ENCODE measurements around the gene CLEC4A.
A peak's percentile ranks its signal among the peaks of the same experiment; 100 is the strongest.
"Not testable (repeated sequence)": the region's sequence is repeated elsewhere in the genome, so short reads cannot be mapped to it uniquely, and the experiment has no call there.

Gene CLEC4A

DNA sequence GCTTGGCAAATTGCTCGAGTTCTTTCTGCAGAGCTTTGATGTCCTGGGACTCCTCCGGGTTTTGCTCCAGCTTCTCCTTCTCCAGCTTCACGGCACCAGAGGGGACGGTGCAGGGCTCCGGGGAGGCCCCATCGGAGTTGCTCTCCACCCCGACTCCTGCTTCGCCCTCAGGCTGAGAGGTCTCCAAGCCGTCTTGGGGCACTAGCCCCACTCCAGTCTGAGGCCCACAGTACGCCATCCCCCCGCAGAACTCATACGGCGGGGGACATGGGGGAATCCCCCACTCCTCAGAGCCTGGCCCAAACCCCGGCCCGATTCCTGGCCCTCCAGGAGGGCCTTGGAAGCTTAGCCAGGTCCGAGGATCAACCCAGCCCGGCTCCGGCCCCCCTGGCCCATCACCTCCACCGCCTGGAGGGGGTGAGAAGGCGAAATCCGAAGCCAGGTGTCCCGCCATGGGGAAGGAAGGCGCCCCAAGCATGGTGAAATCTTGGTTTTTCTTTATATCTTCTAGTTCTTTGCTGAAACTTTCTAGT lies 11.0 kb downstream of the CLEC4A start:
- not testable (repeated sequence) for DNase-seq

GRCh38 chr12:8141647-8142046 lies 18.2 kb downstream of the CLEC4A start:
- DNase-seq: not testable (repeated sequence)

GRCh38 chr12:8143261-8143660 lies 19.8 kb downstream of the CLEC4A start:
- DNase-seq: no peak

DNA sequence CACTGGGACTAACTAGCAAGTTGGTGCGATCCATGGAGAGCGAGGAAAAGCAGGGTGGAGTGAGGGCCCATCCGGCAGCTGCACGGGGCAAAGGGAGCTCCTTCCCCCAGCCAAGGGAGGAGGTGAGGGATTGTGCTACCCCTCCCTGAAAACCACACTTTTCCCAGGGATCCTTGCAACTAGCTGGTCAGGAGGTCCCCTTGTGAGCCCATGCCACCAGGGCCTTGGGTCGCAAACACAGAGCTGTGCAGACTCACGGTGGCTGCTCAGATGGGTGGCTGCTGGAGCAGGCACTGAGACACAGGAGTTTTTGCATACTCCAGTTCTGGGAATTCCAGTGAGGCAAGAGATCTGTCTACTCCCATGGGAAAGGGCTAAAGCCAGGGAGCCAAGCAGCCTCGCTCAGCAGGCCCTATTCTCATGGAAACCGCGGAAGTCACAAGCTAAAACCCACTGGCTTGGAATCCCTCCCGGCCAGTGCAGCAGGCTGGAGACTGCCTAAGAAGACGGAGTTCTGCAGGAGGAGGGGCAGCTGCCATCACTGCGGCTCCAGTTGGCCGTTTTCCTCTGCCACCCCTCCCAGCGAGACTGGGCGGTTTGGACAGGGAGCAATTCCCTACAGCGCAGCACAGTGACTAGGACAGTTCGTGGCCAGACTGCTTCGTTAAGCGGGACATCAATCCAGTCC lies 22.5 kb downstream of the CLEC4A start:
- no peak for DNase-seq

- DNase-seq: no peak
These were observed 23.0 kb downstream of the CLEC4A start for GRCh38 chr12:8146442-8146771.

DNA sequence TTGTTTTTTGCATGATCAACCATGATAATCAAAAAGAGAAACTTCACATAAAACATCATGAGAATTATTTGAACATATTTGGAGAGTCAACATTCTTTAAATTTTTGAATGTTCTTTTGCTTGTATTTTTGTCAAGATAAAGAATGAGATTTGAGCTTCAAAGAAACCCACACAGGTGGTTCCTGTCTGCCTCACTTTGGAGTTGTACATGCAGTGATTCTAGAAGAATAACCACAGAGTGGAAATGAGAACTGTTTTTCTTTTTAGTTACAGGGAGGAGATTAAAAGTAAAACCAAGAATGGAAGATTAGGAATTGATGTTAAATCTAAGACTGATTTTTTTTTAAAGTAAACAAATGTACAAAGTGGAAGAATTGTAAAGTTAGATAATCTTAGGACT lies 31.1 kb downstream of the CLEC4A start:
- peak in 3 of 6 experiments; percentile 48 to 60 (median 57) for DNase-seq

GRCh38 chr12:8156416-8156815 lies 33.0 kb downstream of the CLEC4A start:
- no peak for DNase-seq

GRCh38 chr12:8156845-8157244 lies 33.4 kb downstream of the CLEC4A start, which contains the start of gene ZNF705A:
ZNF705A (plus strand) TSS chr12:8157015; CDS start chr12:8172626, 15,611 bp downstream.
- DNase-seq: no peak

DNA sequence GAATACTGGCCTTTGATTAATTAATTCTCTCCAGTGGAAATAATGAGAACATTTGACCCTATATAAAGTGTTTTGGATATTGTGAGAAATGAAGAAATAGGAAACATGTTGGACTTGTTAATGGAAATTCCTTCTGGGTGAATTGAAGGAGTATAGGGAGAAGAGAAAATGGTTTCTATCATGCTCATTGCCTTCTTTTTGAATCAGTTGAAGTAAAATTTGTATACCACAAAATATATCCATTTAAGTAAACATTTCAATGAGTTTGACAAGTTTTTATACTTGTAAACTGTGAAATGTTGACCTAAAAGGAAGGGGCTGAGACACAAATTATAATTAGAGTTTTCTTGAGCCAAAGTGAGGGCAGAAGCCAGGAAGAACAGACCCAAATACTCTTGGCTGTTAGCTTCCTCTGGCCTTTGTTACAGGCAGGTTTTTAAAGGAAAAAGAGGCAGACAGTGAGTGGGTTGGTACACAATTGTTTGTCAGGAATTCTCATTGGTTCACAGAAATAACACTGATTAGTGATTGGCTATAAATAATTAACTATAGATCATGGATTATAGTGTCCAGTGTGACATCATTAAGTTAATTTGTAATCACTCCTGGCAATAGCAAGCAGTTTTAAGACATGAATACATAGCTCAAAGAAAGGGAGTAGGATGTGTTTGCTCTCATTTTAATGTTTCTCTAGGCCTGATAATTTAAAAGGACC lies 34.2 kb downstream of the CLEC4A start:
- DNase-seq: no peak

- not testable (repeated sequence) for DNase-seq
These were observed 49.5 kb downstream of the CLEC4A start for GRCh38 chr12:8172911-8173310.

- peak; percentile 65 to 98 (median 80) for DNase-seq
These were observed 56.7 kb downstream of the CLEC4A start for GRCh38 chr12:8179989-8180585.

DNA sequence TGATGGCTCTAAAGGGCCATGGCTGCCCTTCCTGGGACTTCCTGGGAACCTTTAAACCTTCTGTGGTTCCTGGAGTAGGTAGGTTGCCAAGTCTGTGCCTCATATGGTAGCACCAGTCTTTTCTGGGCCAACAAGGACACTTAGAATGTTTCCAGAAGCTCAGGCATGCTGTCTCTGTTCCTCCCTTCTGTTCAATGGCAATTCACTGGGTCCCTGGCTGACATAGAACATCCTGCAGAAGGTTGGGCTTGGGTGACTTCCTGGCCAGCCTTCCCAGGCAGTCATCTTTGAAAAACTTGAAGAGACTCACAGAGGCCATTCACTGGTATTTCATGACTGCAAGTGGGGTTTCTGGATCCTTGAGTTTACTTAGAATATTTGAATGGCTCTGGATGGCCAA lies 57.9 kb downstream of the CLEC4A start:
- DNase-seq: not testable (repeated sequence)

DNA sequence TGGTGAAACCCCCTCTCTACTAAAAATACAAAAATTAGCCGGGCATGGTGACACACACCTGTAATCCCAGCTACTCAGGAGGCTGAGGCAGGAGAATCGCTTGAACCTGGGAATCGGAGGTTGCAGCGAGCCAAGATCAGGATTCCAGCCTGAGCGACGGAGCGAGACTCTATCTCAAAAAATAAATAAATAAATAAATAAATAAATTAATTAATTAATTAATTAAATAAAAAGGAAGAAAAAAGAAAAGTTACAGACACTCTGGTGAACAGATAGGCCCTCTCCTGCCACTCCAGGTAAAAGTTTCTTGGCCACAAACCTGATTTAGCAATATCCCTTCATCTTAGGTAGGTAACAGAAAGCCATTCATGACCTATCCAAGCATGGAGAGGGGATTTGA lies 59.5 kb downstream of the CLEC4A start:
- DNase-seq: not testable (repeated sequence)

- DNase-seq: not testable (repeated sequence)
These were observed 59.9 kb downstream of the CLEC4A start for GRCh38 chr12:8183346-8183745.

GRCh38 chr12:8184206-8184605 lies 60.8 kb downstream of the CLEC4A start:
- not testable (repeated sequence) for DNase-seq

GRCh38 chr12:8188088-8188487 lies 64.7 kb downstream of the CLEC4A start:
- DNase-seq: not testable (repeated sequence)

Data from stimulated activated naive CD4-positive, alpha-beta T cell (primary cell).